Choroid plexus epithelial cell (primary cell): ENCODE results near the gene IL1RAP.

Experiments used
- DNase-seq: peaks from one replicate; pipeline ENCODE4 v3.0.0-alpha.2; 2010; ENCODE audit warnings: low read depth
- H3K4me3 ChIP-seq: 2 replicates; pipeline ENCODE4 v1.5.1; 2011; ENCODE audit warnings: low read depth, mild to moderate bottlenecking, control low read depth, low read length, moderate library complexity
- CTCF ChIP-seq: conservative IDR thresholded peaks from 2 replicates; pipeline ENCODE4 v1.5.1; 2011; ENCODE audit warnings: low read depth, mild to moderate bottlenecking, control low read depth, inconsistent platforms, low read length, moderate library complexity

IL1RAP gene

GRCh38 chr3:190538288-190538687, 24.4 kb downstream of the IL1RAP start:
- no peak for TF ChIP-seq CTCF
- no peak for DNase-seq

GRCh38 chr3:190539526-190539925, 25.6 kb downstream of the IL1RAP start:
- no peak overlapping the region for H3K4me3 ChIP-seq
- DNase-seq = no peak
- TF ChIP-seq CTCF = no peak

More at GRCh38 chr3:190538288-190538687, 24.4 kb downstream of the IL1RAP start:
- H3K4me3 ChIP-seq = no peak overlapping the region

DNA sequence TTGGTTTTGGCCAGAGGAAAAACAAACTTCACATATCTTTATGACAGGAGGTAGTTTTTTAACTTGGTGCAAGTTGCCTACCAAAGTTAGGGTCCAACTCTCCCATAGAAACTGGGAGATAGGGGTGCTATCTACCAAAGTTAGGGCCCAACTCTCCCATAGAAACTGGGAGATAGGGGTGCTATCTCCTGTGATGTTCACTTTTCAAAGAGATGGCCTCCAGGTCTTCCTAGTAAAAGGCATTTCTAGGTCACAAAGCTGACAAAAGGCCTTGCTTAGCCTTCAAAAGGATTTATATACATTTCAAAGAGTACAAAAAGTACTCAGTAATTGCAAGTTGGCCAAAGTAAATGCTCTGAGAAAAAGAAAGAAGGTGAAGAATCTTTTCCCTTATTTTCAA, 27.1 kb downstream of the IL1RAP start:
- no peak overlapping the region for H3K4me3 ChIP-seq
- no peak for TF ChIP-seq CTCF
- no peak for DNase-seq

- no peak overlapping the region for H3K4me3 ChIP-seq
- TF ChIP-seq CTCF = no peak
- no peak for DNase-seq
Measured at GRCh38 chr3:190541560-190541959, 27.7 kb downstream of the IL1RAP start.

DNA sequence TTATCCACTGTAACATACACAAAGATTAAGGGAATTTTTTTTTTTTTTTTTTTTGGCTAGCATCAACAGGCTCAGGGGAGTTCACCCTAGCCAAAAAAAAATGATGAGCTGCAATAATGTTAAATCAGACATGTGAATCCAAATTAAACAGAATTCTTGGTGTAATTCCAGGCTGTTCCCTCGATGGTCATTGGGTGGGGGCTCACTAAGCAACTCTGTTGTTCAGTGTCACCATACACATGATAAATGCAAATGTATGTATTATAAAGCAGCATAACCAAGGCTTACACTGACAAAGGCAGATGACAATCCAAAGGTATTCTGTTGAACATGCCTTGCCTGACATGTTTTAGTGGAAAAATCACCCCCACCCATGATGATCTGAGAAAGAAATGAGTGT, 29.0 kb downstream of the IL1RAP start:
- TF ChIP-seq CTCF = no peak
- DNase-seq = no peak
- H3K4me3 ChIP-seq = no peak overlapping the region

DNA sequence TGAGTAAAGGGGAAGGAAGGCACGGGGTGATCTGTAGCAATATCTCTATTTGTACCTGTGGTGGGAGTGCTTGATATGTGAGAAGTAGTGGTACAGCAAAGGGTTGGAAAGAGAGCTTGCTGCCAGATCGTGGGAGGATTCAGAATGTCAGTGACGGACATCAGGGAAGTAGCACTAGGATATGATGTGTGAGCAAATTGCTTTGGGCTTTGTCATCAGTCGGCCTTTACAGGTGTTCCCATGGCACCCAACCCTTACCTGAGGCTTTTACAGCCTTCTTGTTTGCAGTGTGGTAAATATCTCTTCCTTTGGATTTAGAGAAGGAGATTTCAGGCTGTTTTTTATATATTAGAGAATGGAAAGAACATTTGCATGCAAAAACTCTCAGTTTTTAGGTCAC, 29.8 kb downstream of the IL1RAP start:
- TF ChIP-seq CTCF = no peak
- no peak for DNase-seq
- H3K4me3 ChIP-seq = no peak overlapping the region

DNA sequence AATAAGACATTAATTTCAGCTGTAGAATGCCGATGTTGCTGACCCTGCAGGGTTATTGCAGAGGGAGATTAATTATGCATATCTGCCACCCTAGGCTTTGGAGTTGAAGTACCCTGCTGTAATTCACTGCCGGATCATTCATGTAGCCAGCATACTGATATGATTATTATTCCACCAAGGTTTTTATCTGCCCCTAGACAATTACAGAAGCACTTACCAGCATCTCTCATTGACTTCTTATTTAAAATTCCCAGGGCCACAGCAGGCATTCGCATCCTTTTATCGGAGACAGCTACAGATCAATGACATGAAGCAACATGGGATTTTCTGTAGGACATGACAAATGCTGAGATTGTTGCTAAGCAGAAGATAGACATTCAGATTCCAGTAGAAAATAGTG, 31.3 kb downstream of the IL1RAP start:
- no peak for TF ChIP-seq CTCF
- DNase-seq = no peak
- no peak overlapping the region for H3K4me3 ChIP-seq
